Measurements from ENCODE around the gene ADARB1. TPM values are rescaled to one million over a fixed set of nuclear protein-coding genes. Genes with fewer than 3 reads are reported as not detected.

The ADARB1 gene
- total RNA-seq, 2 donors from 2014 or later: 8.7 to 9.3 TPM

DNA sequence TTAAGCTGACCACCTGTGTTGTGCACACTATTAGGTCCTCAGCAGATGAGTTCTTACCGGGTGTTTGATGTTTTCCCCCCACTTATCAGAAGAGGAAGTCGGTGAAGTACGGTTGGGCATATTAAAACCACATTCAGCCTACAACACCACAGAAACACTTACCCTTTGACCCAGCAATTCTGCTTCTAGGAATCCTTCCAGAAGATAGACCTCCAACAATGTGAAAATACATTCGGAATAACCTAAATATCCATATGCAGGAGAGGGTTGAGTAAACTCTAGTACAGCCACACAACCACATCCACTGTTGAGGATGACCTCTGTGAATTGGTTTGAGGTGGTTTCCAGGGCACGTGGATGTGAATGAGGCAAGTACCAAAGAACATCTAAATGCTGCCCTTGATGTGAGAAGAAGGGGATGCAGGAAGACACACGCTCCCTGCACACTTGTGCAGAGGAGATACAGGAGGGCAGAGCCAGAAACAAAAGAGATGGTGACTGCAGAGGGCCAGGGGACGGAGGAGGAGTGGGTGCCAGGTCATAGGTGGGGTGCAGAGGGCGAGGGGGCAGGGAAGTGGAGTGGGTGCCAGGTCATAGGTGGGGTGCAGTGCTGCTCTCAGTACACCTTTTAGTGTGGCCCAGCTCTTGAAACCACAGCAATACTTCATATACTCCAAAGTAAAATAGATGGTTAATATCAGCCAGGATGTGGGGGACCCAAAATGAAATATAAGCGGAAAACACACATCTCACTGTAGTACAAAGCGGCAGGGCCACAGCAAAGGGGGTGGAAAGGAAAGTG lies 12.8 kb downstream of the ADARB1 start:
- Histone ChIP-seq H3K4me1 (no peaks in the 10 kb centered on the region), H3K27ac (no peak overlapping the region), H3K4me3 (no peak overlapping the region), H3K9ac (ENCODE audit: low read depth in 2 of 2, low read length in 2 of 2) (no peak overlapping the region), H3K36me3 (no peaks in the 10 kb centered on the region), H3K9me3 (no peaks in the 10 kb centered on the region), H3K27me3 (no peaks in the 10 kb centered on the region)
- no peak for TF ChIP-seq CTCF (IDR thresholded peaks at IDR 0.05)
- intact Hi-C loops (cut with DNase I): no loop called here
- DNase-seq: no peak

GRCh38 chr21:45088116-45088515 lies 13.7 kb downstream of the ADARB1 start:
- no peak overlapping the region for H3K4me3 ChIP-seq
- no peak overlapping the region for H3K9ac ChIP-seq (ENCODE audit: low read depth in 2 of 2, low read length in 2 of 2)
- H3K27ac ChIP-seq: no peak overlapping the region
- DNase-seq: no peak
- H3K36me3 ChIP-seq: no peaks in the 10 kb centered on the region
- H3K9me3 ChIP-seq: no peaks in the 10 kb centered on the region
- H3K4me1 ChIP-seq: no peaks in the 10 kb centered on the region
- intact Hi-C loops (cut with DNase I): no loop called here
- TF ChIP-seq CTCF (IDR thresholded peaks at IDR 0.05): no peak
- no peaks in the 10 kb centered on the region for H3K27me3 ChIP-seq

DNA sequence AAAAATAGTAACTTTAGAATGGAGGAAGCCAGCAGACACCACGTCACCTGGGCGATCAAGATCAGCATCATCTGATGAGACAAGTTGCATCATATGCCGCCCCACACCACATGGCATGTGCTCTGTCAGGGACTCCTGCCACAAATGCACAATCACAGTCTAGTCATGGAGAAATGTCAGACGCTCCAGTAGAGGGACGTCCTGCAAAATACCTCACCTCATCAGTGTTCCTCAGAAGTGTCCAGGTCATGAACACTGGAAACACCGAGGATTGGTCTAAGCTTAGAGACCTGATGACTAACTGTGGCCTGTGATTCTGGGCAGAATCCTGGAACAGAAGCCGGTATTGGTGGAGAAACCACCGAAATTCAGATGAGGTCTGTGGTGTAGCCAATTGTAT lies 14.3 kb downstream of the ADARB1 start:
- TF ChIP-seq CTCF (IDR thresholded peaks at IDR 0.05): no peak
- Histone ChIP-seq H3K9me3 (no peaks in the 10 kb centered on the region), H3K9ac (ENCODE audit: low read depth in 2 of 2, low read length in 2 of 2) (no peak overlapping the region), H3K4me3 (no peak overlapping the region), H3K4me1 (no peaks in the 10 kb centered on the region), H3K27me3 (no peaks in the 10 kb centered on the region), H3K27ac (no peak overlapping the region), H3K36me3 (no peaks in the 10 kb centered on the region)
- DNase-seq: no peak
- intact Hi-C loops (cut with DNase I): no loop called here

- Histone ChIP-seq H3K27me3 (no peaks in the 10 kb centered on the region), H3K27ac (no peak overlapping the region), H3K9ac (ENCODE audit: low read depth in 2 of 2, low read length in 2 of 2) (no peak overlapping the region), H3K9me3 (no peaks in the 10 kb centered on the region), H3K4me3 (no peak overlapping the region), H3K4me1 (no peaks in the 10 kb centered on the region), H3K36me3 (no peaks in the 10 kb centered on the region)
- no peak for TF ChIP-seq CTCF (IDR thresholded peaks at IDR 0.05)
- intact Hi-C loops (cut with DNase I): no loop called here
- DNase-seq: no peak
These were observed 15.6 kb downstream of the ADARB1 start for GRCh38 chr21:45089964-45090363.

DNA sequence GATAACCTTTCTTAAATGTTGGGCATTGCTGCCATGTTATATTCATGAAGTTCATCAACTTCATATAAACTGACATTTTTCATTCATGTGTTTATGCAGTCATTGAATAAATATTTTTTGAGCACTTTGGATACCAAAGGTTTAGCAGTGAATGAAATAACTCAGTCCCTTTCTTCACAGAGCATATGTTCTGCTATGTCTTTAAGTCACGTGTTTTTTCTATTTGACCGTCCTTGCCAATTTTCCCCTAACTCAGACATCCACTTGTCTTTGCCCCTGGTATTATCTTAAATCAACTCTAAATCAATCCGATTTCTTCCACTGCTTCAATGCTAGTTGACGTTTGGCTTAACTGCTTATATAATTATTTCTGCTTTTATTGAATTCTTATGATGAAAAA lies 16.6 kb downstream of the ADARB1 start:
- Histone ChIP-seq H3K4me3 (no peak overlapping the region), H3K4me1 (no peaks in the 10 kb centered on the region), H3K27ac (no peak overlapping the region), H3K9ac (ENCODE audit: low read depth in 2 of 2, low read length in 2 of 2) (no peak overlapping the region), H3K36me3 (no peaks in the 10 kb centered on the region), H3K27me3 (no peaks in the 10 kb centered on the region), H3K9me3 (no peaks in the 10 kb centered on the region)
- TF ChIP-seq CTCF (IDR thresholded peaks at IDR 0.05): no peak
- intact Hi-C loops (cut with DNase I): no loop called here
- no peak for DNase-seq
